ENCODE data around the gene GPR25.

The GPR25 gene

DNA sequence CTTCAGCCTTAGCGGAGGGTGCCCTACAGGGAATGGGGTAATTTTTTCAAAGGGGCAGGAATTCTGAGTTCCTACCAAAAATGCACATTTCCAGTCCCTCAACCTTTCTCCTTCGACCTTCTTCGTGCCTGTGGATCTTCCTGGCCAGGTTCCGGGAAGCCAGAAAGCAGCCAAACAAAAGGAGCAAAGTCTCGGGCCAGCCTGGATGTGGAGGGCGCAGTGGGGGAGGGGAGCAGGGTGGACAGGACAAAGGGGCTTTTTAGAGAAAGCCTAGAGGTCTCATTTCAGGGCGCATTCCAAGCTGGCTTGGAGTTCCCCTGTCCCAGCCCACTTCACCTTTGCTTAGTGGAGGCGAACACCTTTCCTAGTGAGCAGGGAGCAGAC, 19.0 kb downstream of the GPR25 start:
- H3K36me3 ChIP-seq (ENCODE audit: control insufficient read depth, insufficient read depth, low read length): no peaks in the 10 kb centered on the region
- TF ChIP-seq, protein P1, sequence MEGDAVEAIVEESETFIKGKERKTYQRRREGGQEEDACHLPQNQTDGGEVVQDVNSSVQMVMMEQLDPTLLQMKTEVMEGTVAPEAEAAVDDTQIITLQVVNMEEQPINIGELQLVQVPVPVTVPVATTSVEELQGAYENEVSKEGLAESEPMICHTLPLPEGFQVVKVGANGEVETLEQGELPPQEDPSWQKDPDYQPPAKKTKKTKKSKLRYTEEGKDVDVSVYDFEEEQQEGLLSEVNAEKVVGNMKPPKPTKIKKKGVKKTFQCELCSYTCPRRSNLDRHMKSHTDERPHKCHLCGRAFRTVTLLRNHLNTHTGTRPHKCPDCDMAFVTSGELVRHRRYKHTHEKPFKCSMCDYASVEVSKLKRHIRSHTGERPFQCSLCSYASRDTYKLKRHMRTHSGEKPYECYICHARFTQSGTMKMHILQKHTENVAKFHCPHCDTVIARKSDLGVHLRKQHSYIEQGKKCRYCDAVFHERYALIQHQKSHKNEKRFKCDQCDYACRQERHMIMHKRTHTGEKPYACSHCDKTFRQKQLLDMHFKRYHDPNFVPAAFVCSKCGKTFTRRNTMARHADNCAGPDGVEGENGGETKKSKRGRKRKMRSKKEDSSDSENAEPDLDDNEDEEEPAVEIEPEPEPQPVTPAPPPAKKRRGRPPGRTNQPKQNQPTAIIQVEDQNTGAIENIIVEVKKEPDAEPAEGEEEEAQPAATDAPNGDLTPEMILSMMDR (IDR thresholded peaks at IDR 0.05; ENCODE audit: insufficient read depth, low read length, poor library complexity, severe bottlenecking): no peak
- H3K27me3 ChIP-seq (replicated peaks; ENCODE audit: control insufficient read depth, insufficient read depth, low read length): no peaks in the 10 kb centered on the region
- no peak for DNase-seq (ENCODE audit: extremely low read depth, insufficient read length)
- peak overlapping the region; percentile 64 for H3K4me3 ChIP-seq (replicated peaks; ENCODE audit: low read depth, low read length)

DNA sequence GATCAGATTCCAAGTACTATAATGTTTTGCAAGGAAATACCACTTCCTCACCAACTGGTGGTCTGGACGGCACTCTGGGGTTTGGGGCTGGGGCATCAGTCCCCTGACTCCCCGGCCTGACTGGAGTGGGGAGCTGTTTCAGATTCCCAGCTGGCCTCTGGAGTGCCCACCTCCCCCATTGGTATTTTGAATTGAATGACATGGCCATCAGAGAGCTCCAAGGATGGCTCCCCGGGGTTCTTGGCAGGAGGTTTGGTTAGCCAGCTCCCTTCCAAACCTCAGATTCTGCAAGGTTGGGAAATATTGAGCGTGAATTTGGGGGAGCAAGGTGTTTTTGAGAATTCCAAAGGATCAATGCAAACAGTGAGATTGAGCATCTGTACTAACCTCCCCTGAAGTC, 19.8 kb downstream of the GPR25 start:
- DNase-seq (ENCODE audit: extremely low read depth, insufficient read length): no peak
- Histone ChIP-seq H3K36me3 (ENCODE audit: control insufficient read depth, insufficient read depth, low read length) (no peaks in the 10 kb centered on the region), H3K27me3 (replicated peaks; ENCODE audit: control insufficient read depth, insufficient read depth, low read length) (no peaks in the 10 kb centered on the region), H3K4me3 (replicated peaks; ENCODE audit: low read depth, low read length) (no peak overlapping the region)
- TF ChIP-seq, protein P1 (IDR thresholded peaks at IDR 0.05; ENCODE audit: insufficient read depth, low read length, poor library complexity, severe bottlenecking): no peak

DNA sequence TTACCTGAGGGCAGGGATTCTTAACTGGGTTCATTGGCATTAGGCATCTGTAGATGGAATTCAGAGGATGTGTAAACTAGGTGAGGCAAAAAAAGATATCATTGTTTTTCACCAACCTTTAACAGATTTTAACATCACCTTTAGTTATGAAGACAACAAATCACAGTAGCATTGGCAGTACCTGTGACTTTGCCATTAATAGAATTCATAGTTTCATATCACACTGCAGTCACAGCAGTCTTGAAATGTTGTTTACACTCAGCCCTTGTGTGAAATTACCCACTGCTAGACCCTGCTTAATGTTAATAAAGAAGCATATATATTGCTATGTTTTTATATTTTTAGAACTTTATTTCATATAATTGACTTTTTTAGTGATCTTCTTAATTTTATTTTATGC, 20.2 kb downstream of the GPR25 start:
- Histone ChIP-seq H3K4me3 (replicated peaks; ENCODE audit: low read depth, low read length) (no peak overlapping the region), H3K36me3 (ENCODE audit: control insufficient read depth, insufficient read depth, low read length) (no peaks in the 10 kb centered on the region), H3K27me3 (replicated peaks; ENCODE audit: control insufficient read depth, insufficient read depth, low read length) (no peaks in the 10 kb centered on the region)
- TF ChIP-seq, protein P1 (IDR thresholded peaks at IDR 0.05; ENCODE audit: insufficient read depth, low read length, poor library complexity, severe bottlenecking): no peak
- DNase-seq (ENCODE audit: extremely low read depth, insufficient read length): no peak

DNA sequence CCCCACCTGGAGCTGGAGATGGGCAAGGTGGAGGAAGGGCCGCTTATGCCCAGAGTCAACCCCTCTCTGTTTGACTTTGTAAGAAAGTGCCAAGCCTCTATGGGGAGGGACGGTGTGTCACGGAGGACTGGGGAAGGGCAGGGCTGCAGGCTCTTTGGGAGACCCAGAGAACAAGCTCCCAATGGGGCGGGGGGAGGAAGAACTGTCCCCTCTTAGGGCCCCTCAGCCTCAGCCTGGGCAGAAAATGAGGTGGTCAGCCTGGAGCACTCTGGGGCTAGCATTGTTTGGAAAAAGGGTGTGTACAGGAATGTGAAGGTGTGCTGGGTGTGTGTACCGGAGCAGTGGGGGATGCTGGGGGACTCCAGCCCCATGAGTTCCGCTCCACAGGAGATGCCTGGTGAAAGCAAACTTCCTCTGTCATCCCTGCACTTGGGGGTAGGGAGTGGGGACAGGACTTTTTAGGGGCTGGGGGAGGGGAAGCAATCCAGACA, 20.7 kb downstream of the GPR25 start:
- Histone ChIP-seq H3K27me3 (replicated peaks; ENCODE audit: control insufficient read depth, insufficient read depth, low read length) (no peaks in the 10 kb centered on the region), H3K36me3 (ENCODE audit: control insufficient read depth, insufficient read depth, low read length) (no peaks in the 10 kb centered on the region), H3K4me3 (replicated peaks; ENCODE audit: low read depth, low read length) (no peak overlapping the region)
- DNase-seq (ENCODE audit: extremely low read depth, insufficient read length): no peak
- TF ChIP-seq, protein P1 (IDR thresholded peaks at IDR 0.05; ENCODE audit: insufficient read depth, low read length, poor library complexity, severe bottlenecking): no peak

DNA sequence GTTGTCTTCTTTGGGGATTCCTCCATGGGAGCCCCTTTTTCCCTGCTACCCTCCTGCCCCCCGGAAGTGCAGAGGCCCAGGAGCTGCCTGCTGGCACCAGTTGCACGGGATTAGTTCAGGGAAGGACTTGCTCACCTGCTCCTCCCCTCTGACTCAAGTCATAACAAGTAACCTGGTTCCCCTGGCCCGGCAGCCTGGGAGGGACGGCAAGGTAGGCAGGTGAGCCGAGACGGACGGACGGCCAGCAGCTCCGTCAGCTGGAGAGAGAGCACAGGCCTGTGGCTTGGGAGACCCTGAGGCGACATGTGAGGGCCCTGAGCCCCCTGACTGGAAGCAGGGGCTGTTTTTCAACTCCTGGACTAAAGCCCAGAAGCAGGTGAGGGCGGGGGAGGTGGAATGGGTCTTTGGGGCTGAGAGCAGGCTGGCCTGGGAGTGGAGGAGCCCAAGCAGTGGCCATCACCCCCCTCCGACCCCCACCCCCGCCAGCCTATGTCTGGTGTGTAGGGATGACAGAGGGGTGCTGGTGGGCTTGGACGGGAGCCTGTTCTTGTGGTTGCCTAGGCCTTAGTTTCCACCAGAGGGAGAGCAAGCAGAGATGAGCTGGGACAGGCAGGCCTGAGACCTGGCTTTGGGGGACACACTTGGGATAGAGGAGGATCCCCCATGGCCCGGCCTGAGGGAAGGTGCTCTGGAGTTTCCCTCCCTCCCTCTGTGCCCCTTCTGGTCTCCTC, 22.1 kb downstream of the GPR25 start, which contains the start of gene INAVA:
Gene INAVA, plus strand, starts transcription at position 189 of the 731 bp plus-strand sequence. CDS start 3,501 bp downstream, outside the sequence.
- Histone ChIP-seq H3K4me3 (replicated peaks; ENCODE audit: low read depth, low read length) (no peak within 1 kb of the TSS), H3K27me3 (replicated peaks; ENCODE audit: control insufficient read depth, insufficient read depth, low read length) (no peaks in the 10 kb centered on the region), H3K36me3 (ENCODE audit: control insufficient read depth, insufficient read depth, low read length) (no peaks in the 10 kb centered on the region)
- TF ChIP-seq, protein P1 (IDR thresholded peaks at IDR 0.05; ENCODE audit: insufficient read depth, low read length, poor library complexity, severe bottlenecking): no peak
- DNase-seq (ENCODE audit: extremely low read depth, insufficient read length): no peak
